Prostate gland (tissue), 2 donors: ENCODE data around the gene TNFRSF13B. TPM values are rescaled to one million over a fixed set of nuclear protein-coding genes. Genes with fewer than 3 reads are reported as not detected.
A peak's percentile ranks its signal among the peaks of the same experiment; 100 is the strongest.
"Not testable (repeated sequence)": the region's sequence is repeated elsewhere in the genome, so short reads cannot be mapped to it uniquely, and the experiment has no call there.

Experiments
- DNase-seq: peaks from one replicate; pipeline ENCODE4 v3.0.0-alpha.2; 2019; ENCODE audit warnings: low spot score
- H3K27ac ChIP-seq, 2 donors: fragments of 200-600 bp; sonication (generic); 2 replicates each; pipeline ENCODE4 v1.5.1; 2017 to 2019
- H3K27me3 ChIP-seq: fragments of 200-600 bp; sonication (generic); replicated peaks from 2 replicates; pipeline ENCODE4 v1.5.1; 2019; ENCODE audit not compliant: insufficient read depth
- H3K36me3 ChIP-seq, 2 donors: fragments of 200-600 bp; sonication (generic); 1 replicate in 1 of 2; 2 replicates in 1 of 2; pipeline versions ENCODE4 v1.5.1 to v1.8.1; 2017 to 2019
- H3K4me1 ChIP-seq: fragments of 200-600 bp; sonication (generic); replicated peaks from 2 replicates; pipeline ENCODE4 v1.5.1; 2019
- H3K4me3 ChIP-seq, 2 donors: fragments of 200-600 bp; sonication (generic); 2 replicates each; pipeline ENCODE4 v1.5.1; 2017 to 2019
- H3K9me3 ChIP-seq: fragments of 200-600 bp; sonication (generic); 2 replicates; pipeline ENCODE4 v1.5.1; 2017
- POLR2A ChIP-seq: fragments of 450-650 bp; IDR thresholded peaks from one replicate; pipeline ENCODE4 v1.6.1; 2016; ENCODE audit warnings: antibody characterized with exemption, mild to moderate bottlenecking
- POLR2AphosphoS5 ChIP-seq: sonication (generic); formaldehyde crosslinking; IDR thresholded peaks from one replicate; pipeline ENCODE4 v1.6.1; 2017; ENCODE audit warnings: antibody characterized with exemption
- WGBS: methylation state at CpG from one replicate; pipeline ENCODE4 v1.1.5; 2018; 5-methylcytosine and 5-hydroxymethylcytosine counted together
- intact Hi-C: fragments of 100-400 bp; cut with DNase I; formaldehyde crosslinking; loops from one replicate; pipeline ENCODE4 v1.14.2; 2022
- total RNA-seq, 2 donors: library from RNA; depleted of rRNA; stranded (reverse); fragments of >200 nt; gene quantifications; one replicate each; pipeline ENCODE4 v1.1.0, GENCODE V29; 2016
- TF ChIP-seq, protein P1 (sequence below), 4 experiments: fragments of 200-600 bp in 2 of 4; fragments of 450-650 bp in 2 of 4; sonication (generic) in 2 of 4; IDR thresholded peaks; 1 replicate in 3 of 4; 2 replicates in 1 of 4; pipeline ENCODE4 v1.5.1; 2016 to 2019; ENCODE audit warnings: antibody characterized with exemption in 4 of 4, mild to moderate bottlenecking in 2 of 4, moderate library complexity in 2 of 4

TNFRSF13B gene
- total RNA-seq, 2 donors from 2014 or later: not detected

DNA sequence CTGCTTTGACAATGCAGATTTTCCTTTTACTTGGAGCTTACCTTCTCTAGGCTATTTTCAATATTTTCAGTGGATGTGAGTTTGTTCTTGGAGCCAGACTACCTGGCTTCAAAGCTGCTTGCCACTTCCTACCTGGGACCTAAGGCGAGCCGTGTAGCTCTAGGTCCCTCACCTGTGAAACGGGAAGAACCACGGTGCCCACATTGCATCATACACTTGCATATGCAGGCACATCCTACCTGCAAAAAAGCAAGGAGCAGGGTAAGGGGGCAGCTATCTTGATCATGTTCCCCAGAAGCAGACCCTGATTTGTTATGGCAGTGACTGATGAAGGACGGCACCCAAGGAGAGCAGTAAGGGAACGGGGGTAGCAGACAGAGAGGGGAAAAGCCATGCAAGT, 43.3 kb upstream of the TNFRSF13B start:
- Histone ChIP-seq H3K27ac (no peak overlapping the region), H3K4me1 (peaks cover 7% of the 10 kb centered on the region), H3K36me3 (no peaks in the 10 kb centered on the region), H3K4me3 (no peak overlapping the region), H3K27me3 (no peaks in the 10 kb centered on the region), H3K9me3 (no peaks in the 10 kb centered on the region)
- intact Hi-C loops: no loop called here
- WGBS: 94% methylated on average over 6 of the region's 6 CpGs
- no peak for DNase-seq
- TF ChIP-seq, protein P1, sequence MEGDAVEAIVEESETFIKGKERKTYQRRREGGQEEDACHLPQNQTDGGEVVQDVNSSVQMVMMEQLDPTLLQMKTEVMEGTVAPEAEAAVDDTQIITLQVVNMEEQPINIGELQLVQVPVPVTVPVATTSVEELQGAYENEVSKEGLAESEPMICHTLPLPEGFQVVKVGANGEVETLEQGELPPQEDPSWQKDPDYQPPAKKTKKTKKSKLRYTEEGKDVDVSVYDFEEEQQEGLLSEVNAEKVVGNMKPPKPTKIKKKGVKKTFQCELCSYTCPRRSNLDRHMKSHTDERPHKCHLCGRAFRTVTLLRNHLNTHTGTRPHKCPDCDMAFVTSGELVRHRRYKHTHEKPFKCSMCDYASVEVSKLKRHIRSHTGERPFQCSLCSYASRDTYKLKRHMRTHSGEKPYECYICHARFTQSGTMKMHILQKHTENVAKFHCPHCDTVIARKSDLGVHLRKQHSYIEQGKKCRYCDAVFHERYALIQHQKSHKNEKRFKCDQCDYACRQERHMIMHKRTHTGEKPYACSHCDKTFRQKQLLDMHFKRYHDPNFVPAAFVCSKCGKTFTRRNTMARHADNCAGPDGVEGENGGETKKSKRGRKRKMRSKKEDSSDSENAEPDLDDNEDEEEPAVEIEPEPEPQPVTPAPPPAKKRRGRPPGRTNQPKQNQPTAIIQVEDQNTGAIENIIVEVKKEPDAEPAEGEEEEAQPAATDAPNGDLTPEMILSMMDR (IDR thresholded peaks at IDR 0.05): no peak
- TF ChIP-seq POLR2AphosphoS5 (no peak), POLR2A (no peak)

DNA sequence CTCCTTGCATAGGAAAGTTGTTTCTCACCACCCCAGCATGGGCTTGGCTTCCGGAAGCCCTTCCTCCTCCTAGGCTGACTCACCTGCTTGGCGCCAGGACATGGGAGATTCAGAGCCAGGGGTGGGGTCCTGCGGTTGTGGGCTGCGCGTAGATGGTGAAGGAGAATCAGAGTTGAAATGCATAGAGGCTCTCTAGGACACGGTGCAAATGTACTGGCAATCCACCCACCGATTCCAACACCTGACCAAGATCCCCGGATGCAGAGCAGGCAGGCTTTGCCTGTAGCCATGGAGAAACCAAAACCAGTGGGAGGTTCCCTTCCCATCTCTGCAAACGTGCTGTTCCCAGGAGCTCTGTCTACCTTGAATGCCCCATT, 42.8 kb upstream of the TNFRSF13B start:
- H3K4me3 ChIP-seq, H3K9me3 ChIP-seq, DNase-seq, H3K4me1 ChIP-seq, H3K27me3 ChIP-seq, H3K36me3 ChIP-seq, H3K27ac ChIP-seq, intact Hi-C loops: not testable (repeated sequence)
- 77% methylated on average over 9 of the region's 9 CpGs for WGBS

DNA sequence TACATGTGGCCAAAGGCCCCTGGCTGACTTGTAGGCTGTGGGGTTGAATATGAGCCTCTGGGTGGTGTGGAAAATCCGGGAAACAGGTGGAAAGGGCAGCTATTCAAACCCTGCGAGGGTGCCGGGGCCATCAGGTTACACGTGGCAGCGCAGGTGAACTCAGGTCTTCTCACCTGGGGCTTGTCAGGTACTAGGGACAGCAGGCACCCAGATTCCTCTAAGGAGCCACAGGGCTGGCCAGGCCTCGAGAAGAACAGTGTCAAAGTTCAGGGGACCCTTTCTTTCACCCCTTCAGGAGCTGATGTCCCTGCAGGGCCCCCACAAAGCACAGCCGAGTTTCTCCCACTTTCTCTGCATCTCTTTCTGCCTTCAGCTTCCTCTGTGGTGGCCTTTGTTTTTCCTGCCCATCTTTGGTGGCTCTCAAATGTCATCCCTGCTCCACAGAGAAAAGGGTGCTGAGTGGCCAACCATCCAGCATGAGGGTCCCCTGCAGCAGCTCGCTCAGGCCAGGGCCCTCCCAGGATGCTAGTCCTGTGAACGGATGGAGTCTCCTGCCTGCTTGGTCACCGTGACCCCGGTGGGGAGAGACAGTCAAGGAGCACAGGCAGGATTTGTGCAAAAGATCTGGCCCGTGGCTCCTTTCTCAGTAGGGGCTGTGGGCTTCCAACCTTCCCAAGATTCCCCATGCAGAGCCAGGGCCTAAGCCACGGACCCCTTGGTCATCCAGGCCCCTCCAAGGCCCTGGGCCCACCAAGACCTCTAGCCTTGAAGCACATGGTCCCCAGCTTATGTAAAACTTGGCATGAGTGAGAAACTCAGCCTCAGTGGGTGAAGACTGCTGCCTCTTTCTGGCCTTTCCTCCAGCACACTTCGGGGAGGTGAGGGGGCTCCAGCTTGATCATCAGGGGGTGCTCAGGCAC, 42.2 kb upstream of the TNFRSF13B start:
- intact Hi-C loops, H3K36me3 ChIP-seq: not testable (repeated sequence)

GRCh38 chr17:17011043-17011907, 39.4 kb upstream of the TNFRSF13B start:
- H3K27ac ChIP-seq, H3K27me3 ChIP-seq, H3K4me3 ChIP-seq, H3K36me3 ChIP-seq, H3K4me1 ChIP-seq, intact Hi-C loops, H3K9me3 ChIP-seq: not testable (repeated sequence)
- peak; percentile 56 for DNase-seq
- WGBS: 4% methylated on average over 5 of the region's 12 CpGs

More for the DNA sequence above, 42.2 kb upstream of the TNFRSF13B start:
- DNase-seq, H3K27ac ChIP-seq, H3K4me1 ChIP-seq, H3K4me3 ChIP-seq, H3K27me3 ChIP-seq, H3K9me3 ChIP-seq: not testable (repeated sequence)
- 90% methylated on average over 13 of the region's 14 CpGs for WGBS

DNA sequence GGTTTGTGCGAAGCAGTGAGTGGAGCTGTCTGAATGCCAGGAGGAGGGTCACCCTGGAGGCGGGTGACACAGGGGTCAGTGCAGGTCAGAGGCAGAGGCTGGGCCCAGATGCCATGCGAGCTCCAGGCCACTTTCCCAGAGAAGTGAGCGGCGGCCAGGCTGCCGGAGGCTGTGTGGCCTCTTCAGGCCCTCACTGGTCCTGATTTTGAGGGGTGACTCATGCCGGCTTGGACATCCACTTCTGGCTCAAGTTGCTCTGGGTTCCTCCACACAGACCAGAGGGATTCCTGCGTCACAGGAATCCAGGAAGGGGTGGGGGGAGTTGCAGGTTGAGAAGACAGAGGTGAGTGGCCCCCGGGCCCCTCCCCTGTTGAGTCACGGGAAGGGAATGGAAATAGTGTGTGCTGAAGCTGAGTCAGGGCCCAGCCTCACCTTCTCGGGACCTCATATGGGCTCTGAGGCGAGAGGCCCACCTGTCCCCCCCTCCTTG, 38.7 kb upstream of the TNFRSF13B start:
- 51% methylated on average over 4 of the region's 12 CpGs for WGBS
- H3K36me3 ChIP-seq, intact Hi-C loops, H3K4me3 ChIP-seq, H3K4me1 ChIP-seq, DNase-seq, H3K27me3 ChIP-seq, H3K9me3 ChIP-seq, H3K27ac ChIP-seq: not testable (repeated sequence)

DNA sequence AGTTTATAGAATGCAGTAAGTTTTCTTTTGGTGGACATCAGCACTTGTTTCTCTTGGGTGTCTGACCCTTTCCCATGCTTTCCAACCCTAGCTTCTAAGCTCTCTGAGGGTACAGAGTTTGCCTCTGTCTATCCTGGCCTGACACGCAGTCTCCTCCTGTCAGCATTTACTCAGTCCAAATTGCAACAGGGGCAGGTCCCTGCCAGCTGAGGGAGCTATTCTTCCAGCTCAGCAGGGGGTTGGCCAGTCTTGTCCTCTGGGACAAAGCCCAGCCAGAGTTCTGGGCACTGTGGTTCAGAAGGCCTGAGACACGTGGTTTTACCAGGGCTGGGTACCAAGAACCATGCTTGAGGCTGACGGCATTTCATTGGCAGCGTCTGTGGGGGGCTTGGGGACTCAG, 38.1 kb upstream of the TNFRSF13B start:
- H3K27me3 ChIP-seq, H3K4me3 ChIP-seq, intact Hi-C loops, H3K9me3 ChIP-seq, H3K27ac ChIP-seq, H3K4me1 ChIP-seq, DNase-seq, H3K36me3 ChIP-seq: not testable (repeated sequence)
- WGBS: 64% methylated on average over 1 of the region's 4 CpGs
- TF ChIP-seq, protein P1 (IDR thresholded peaks at IDR 0.05): peak in 1 of 4 experiments; percentile 12

DNA sequence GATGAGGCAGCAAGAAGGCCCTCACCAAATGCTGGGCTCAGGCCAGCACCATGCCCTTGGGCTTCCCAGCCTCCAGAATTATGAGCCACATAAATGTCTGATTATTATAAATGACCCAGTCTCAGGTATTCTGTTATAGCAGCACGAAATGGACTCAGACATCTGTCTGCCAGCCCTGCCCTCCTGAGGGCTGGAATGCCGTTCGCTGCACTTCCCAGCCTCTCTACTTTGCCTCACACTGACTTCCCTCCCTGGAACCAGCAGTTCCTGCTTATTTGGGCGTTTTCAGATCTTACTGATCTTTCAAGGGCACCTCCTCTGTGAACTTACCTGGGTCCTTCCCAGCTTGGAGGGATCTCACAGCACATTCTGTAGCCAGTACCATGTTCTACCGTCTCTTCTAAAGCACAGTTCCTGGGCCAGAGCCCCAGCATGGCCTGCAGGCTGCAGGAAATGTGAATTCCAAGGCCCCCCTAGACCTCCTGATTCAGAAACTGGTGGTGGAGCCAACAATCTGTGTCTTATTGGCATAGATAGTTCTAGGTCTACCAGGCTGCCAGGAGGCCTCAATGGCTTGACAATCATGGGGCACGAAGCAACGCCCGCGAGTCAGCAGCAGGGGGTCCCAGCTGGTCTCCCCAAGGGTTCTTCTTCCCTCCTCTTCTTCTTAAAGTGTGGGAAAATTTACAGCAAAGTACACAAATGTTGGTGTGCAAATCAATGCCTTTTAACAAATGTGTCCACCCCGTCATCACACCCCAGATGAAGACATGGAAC, 36.9 kb upstream of the TNFRSF13B start:
- 69% methylated on average over 10 of the region's 10 CpGs for WGBS
- H3K36me3 ChIP-seq, DNase-seq, H3K27ac ChIP-seq, intact Hi-C loops, H3K4me3 ChIP-seq, H3K27me3 ChIP-seq, H3K9me3 ChIP-seq, H3K4me1 ChIP-seq: not testable (repeated sequence)

DNA sequence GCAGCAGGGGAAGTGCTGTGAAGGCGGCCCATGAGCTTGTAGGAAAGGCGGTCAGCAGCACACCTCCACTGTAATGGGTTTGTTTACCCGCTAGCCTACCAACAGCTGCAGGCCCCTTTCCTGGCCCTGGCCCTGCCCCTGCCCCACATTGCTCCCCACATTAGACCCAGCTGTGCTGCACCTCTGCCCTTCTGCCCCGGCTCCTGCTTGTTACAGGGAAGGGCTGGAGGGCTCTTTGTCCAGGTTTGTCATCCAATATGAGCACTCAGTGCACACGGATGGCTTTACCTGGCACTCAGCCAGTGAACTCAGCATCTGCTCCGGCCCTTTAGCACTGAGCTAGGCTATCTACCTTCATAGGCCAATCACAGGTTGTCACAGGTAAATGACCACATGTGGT, 36.0 kb upstream of the TNFRSF13B start:
- WGBS: 66% methylated on average over 5 of the region's 6 CpGs
- H3K27ac ChIP-seq, H3K9me3 ChIP-seq, intact Hi-C loops, DNase-seq, H3K36me3 ChIP-seq, H3K27me3 ChIP-seq, H3K4me3 ChIP-seq, H3K4me1 ChIP-seq: not testable (repeated sequence)

DNA sequence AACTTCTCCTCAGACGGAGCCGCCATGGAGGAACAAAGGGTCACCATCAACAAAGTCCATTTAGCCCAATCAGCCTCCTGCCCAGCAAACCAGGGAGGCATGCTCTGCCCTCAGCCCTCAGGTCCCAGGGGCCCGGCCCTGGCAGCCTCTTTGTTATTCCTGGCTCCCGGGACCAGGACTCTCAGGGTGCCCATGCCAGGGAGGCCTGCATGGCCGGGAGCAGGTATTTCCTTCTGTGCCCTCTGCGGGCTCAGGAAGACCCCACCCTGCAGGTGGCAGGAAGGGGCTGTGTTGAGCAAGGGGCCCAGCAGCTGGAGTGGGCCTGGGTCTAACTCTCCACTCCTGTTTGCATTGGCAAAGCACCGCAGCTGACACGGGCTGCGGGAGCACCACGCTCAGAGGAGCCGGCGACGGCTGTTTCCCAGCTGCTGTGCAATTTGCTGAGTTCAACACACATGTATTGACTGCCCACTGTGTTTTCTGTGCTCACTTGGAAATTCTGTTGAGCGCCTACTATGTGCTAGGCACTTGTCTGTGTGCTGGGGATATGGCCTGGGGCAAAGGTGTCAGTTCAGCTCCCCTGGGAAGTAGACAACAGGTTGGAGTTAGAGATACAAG, 33.2 kb upstream of the TNFRSF13B start:
- intact Hi-C loops: loop anchor here (5.0 kb wide), 1 partner anchor 307 kb away; no protein-coding TSS in a partner anchor
- not testable (repeated sequence) for H3K4me1 ChIP-seq, H3K27ac ChIP-seq, H3K4me3 ChIP-seq, DNase-seq, H3K9me3 ChIP-seq, H3K36me3 ChIP-seq, H3K27me3 ChIP-seq
- 78% methylated on average over 13 of the region's 14 CpGs for WGBS
